Hepatocyte (in vitro differentiated cells): ENCODE results near the gene BEST2. TPM values are rescaled to one million over a fixed set of nuclear protein-coding genes. Genes with fewer than 3 reads are reported as not detected.
A peak's percentile ranks its signal among the peaks of the same experiment; 100 is the strongest.
"Not testable (repeated sequence)": the region's sequence is repeated elsewhere in the genome, so short reads cannot be mapped to it uniquely, and the experiment has no call there.

Experiments
- DNase-seq: peaks from one replicate; pipeline ENCODE4 v3.0.0-alpha.2; 2016; ENCODE audit warnings: low spot score
- H2AFZ ChIP-seq: fragments of 200-600 bp; sonication (generic); 2 replicates; pipeline ENCODE4 v1.6.0; 2016; ENCODE audit warnings: antibody characterized with exemption, mild to moderate bottlenecking
- H3K27ac ChIP-seq: fragments of 200-600 bp; sonication (generic); 2 replicates; pipeline ENCODE4 v1.5.1; 2016; ENCODE audit warnings: mild to moderate bottlenecking
- H3K27me3 ChIP-seq: fragments of 200-600 bp; sonication (generic); 2 replicates; pipeline ENCODE4 v1.6.1; 2016
- H3K36me3 ChIP-seq: fragments of 200-600 bp; sonication (generic); replicated peaks from 2 replicates; pipeline ENCODE4 v1.5.1; 2016; ENCODE audit warnings: low read depth; ENCODE audit not compliant: insufficient read depth
- H3K4me1 ChIP-seq: fragments of 200-600 bp; sonication (generic); 2 replicates; pipeline ENCODE4 v1.5.1; 2016; ENCODE audit warnings: mild to moderate bottlenecking, moderate library complexity; ENCODE audit not compliant: insufficient read depth
- H3K4me2 ChIP-seq: fragments of 200-600 bp; sonication (generic); 2 replicates; pipeline ENCODE4 v1.6.0; 2016
- H3K4me3 ChIP-seq: fragments of 200-600 bp; sonication (generic); 2 replicates; pipeline ENCODE4 v1.5.1; 2016; ENCODE audit warnings: mild to moderate bottlenecking
- H3K79me2 ChIP-seq: fragments of 200-600 bp; sonication (generic); 2 replicates; pipeline ENCODE4 v1.6.0; 2017; ENCODE audit warnings: mild to moderate bottlenecking
- H3K9me2 ChIP-seq: fragments of 200-600 bp; sonication (generic); replicated peaks from 2 replicates; pipeline ENCODE4 v1.6.0; 2017; ENCODE audit warnings: mild to moderate bottlenecking; ENCODE audit not compliant: insufficient read depth
- H3K9me3 ChIP-seq: fragments of 200-600 bp; sonication (generic); 2 replicates; pipeline ENCODE4 v1.5.1; 2016; ENCODE audit warnings: low read depth, mild to moderate bottlenecking
- H4K20me1 ChIP-seq: fragments of 200-600 bp; sonication (generic); 2 replicates; pipeline ENCODE4 v1.6.0; 2016; ENCODE audit warnings: mild to moderate bottlenecking; ENCODE audit not compliant: insufficient read depth, poor library complexity, severe bottlenecking
- CTCF ChIP-seq: fragments of 200-600 bp; sonication (generic); IDR thresholded peaks from 2 replicates; pipeline ENCODE4 v1.5.1; 2016; ENCODE audit warnings: antibody characterized with exemption, mild to moderate bottlenecking; ENCODE audit not compliant: poor library complexity
- EZH2 ChIP-seq: fragments of 200-600 bp; sonication (generic); IDR thresholded peaks from 2 replicates; pipeline ENCODE4 v1.6.1; 2016; ENCODE audit warnings: antibody characterized with exemption, mild to moderate bottlenecking, borderline replicate concordance
- EZH2phosphoT487 ChIP-seq: fragments of 200-600 bp; sonication (generic); IDR thresholded peaks from one replicate; pipeline ENCODE4 v1.6.1; 2018; ENCODE audit warnings: antibody characterized with exemption, mild to moderate bottlenecking, low read depth, moderate library complexity; ENCODE audit not compliant: unreplicated experiment, severe bottlenecking
- WGBS: methylation state at CpG from one replicate; pipeline ENCODE4 v1.1.6; 2016; ENCODE audit warnings: low lambda C conversion rate; ENCODE audit errors: missing lambda C conversion rate; 5-methylcytosine and 5-hydroxymethylcytosine counted together
- polyA plus RNA-seq: library from polyadenylated mRNA; unstranded; fragments of >200 nt; fragmentation: Nextera tagmentation; extraction: Ambion mirVana; gene quantifications from 2 replicates; pipeline ENCODE4 v1.2.1, GENCODE V29; 2016
- total RNA-seq: library from RNA; depleted of rRNA; stranded (reverse); fragments of >200 nt; gene quantifications from 2 replicates; pipeline ENCODE4 v1.2.3, GENCODE V29; 2014

BEST2 gene
- total and polyA plus RNA-seq, 2 experiments from 2014 or later, result not detected

- no peaks in the 10 kb centered on the region for H3K9me2 ChIP-seq
- peaks cover 10% of the 10 kb centered on the region for H3K4me1 ChIP-seq
- H3K79me2 ChIP-seq, result peaks cover 42% of the 10 kb centered on the region
- whole genome bisulfite sequencing, result 4% methylated on average over 28 of the region's 28 CpGs
- H3K4me2 ChIP-seq, result peak within 1 kb of the TSS; percentile 92
- H3K4me3 ChIP-seq, result peak within 1 kb of the TSS; percentile 56
- no peaks in the 10 kb centered on the region for H3K36me3 ChIP-seq
- peak; percentile 69 for DNase-seq
- no peaks in the 10 kb centered on the region for H3K27me3 ChIP-seq
- TF ChIP-seq CTCF, result no peak
- TF ChIP-seq EZH2phosphoT487, result no peak
- no peak for TF ChIP-seq EZH2
- H3K9me3 ChIP-seq, result no peaks in the 10 kb centered on the region
- peak within 1 kb of the TSS; percentile 66 for H3K27ac ChIP-seq
- H4K20me1 ChIP-seq, result peaks cover 7% of the 10 kb centered on the region
- peak within 1 kb of the TSS; percentile 53 for H2AFZ ChIP-seq
Measured at GRCh38 chr19:12723641-12724426, 27.8 kb upstream of the BEST2 start, which contains the start of gene TNPO2. TSS of gene TNPO2 (minus strand) at chr19:12723932. CDS start at chr19:12720977, 2,955 bp downstream.

DNA sequence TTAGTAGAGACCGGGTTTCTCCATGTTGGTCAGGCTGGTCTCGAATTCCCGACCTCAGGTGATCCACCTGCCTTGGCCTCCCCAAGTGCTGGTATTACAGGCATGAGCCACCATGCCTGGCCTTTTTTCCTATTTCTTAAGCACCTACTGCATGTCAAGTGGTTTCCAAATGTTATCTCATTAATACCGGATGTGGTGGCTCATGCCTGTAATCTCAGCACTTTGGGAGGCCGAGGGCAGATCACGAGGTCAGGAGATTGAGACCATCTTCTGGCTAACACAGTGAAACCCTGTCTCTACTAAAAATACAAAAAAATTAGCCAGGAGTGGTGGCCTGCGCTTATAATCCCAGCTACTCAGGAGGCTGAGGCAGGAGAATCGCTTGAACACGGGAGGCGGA, 26.0 kb upstream of the BEST2 start:
- not testable (repeated sequence) for DNase-seq, H3K9me3 ChIP-seq, H3K4me1 ChIP-seq, H3K36me3 ChIP-seq, H3K4me3 ChIP-seq, H3K27ac ChIP-seq, H2AFZ ChIP-seq, H3K4me2 ChIP-seq, H4K20me1 ChIP-seq, H3K9me2 ChIP-seq, H3K27me3 ChIP-seq
- peaks cover 31% of the 10 kb centered on the region for H3K79me2 ChIP-seq
- 91% methylated on average over 10 of the region's 10 CpGs for WGBS

DNA sequence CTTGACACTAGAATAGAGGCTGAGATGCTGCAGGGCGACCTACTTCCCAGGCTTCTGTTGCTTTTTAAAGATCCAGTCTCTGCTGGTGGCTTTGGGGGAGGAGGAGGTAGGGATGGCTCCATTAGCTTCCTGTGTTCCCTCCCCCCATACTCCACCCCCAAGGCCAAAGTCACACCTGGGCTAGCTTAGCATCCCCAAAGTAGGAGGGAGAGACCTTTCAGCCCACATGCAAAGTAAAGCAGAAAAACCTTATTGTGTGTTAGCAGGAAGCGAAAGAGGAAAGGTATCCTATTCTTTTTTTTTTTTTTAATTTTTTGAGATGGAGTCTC, 24.6 kb upstream of the BEST2 start:
- Histone ChIP-seq H4K20me1 (peaks cover 16% of the 10 kb centered on the region), H3K9me3 (no peaks in the 10 kb centered on the region), H3K27me3 (no peaks in the 10 kb centered on the region), H3K4me3 (no peak overlapping the region), H3K9me2 (no peaks in the 10 kb centered on the region), H3K4me2 (no peak overlapping the region), H3K4me1 (no peaks in the 10 kb centered on the region), H2AFZ (no peak overlapping the region), H3K79me2 (peaks cover 31% of the 10 kb centered on the region), H3K36me3 (no peaks in the 10 kb centered on the region), H3K27ac (no peak overlapping the region)
- WGBS, result 96% methylated on average over 2 of the region's 2 CpGs
- TF ChIP-seq EZH2phosphoT487, result no peak
- no peak for DNase-seq

- Histone ChIP-seq H3K27me3 (no peaks in the 10 kb centered on the region), H3K79me2 (peaks cover 40% of the 10 kb centered on the region), H4K20me1 (peaks cover 25% of the 10 kb centered on the region), H3K27ac (no peak overlapping the region), H2AFZ (no peak overlapping the region), H3K9me3 (no peaks in the 10 kb centered on the region), H3K9me2 (no peaks in the 10 kb centered on the region), H3K4me1 (peaks cover 8% of the 10 kb centered on the region), H3K36me3 (no peaks in the 10 kb centered on the region), H3K4me3 (no peak overlapping the region), H3K4me2 (no peak overlapping the region)
- WGBS, result 96% methylated on average over 9 of the region's 9 CpGs
- no peak for DNase-seq
- TF ChIP-seq CTCF (no peak), EZH2phosphoT487 (no peak), EZH2 (no peak)
Measured at GRCh38 chr19:12727745-12728433, 23.7 kb upstream of the BEST2 start.
